Measurements from ENCODE around the gene TIMM22.

DNA sequence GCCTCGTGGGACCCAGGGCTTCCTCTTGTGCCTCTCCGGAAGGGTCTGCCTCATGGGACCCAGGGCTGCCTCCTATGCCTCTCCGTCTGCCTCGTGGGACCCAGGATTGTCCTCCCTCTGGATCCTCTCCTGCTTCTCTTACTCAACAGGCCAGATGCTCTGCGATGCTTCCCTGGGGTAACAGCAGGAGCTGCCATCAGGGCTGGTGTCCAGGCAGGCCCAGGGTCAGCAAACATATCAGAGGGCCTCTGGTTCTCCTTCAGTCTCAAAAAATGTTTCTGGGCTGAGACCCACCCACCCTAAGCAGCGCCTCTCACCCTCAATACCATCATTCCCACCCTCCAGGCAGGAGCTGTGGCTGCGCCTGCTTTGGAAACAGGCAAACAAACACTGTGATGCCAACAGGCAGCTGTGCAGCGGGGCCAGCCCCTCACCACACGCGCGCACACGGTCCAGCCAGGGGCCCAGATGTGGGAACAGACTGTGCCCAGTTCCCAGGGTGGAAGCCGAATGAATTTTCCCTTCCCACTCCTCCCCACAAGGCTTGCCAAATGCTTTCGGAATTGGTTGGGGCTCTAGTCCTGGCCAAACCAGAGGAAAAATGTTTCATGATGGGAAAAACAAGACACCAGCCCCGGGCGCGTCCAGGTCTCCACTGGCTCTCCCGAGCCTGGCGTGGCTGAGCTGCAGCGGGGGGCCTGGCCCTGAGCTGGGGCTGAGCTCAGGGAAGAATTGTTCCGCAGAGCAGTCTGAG is 11.3 kb downstream of the TIMM22 start:
- TF ChIP-seq POLR2AphosphoS5 (IDR thresholded peaks at IDR 0.05; ENCODE audit: borderline replicate concordance, low read depth, low read length): no peak
- TF ChIP-seq EZH2 (IDR thresholded peaks at IDR 0.05): no peak
- no peak for TF ChIP-seq FOXP2 (optimal IDR thresholded peaks at IDR 0.05; ENCODE audit: control extremely low read depth, extremely low read length, insufficient read depth)
